T-helper 17 cell (primary cell): ENCODE data around the gene BLOC1S2. TPM values are rescaled to one million over a fixed set of nuclear protein-coding genes. Genes with fewer than 3 reads are reported as not detected.
A peak's percentile ranks its signal among the peaks of the same experiment; 100 is the strongest.
"Not testable (repeated sequence)": the region's sequence is repeated elsewhere in the genome, so short reads cannot be mapped to it uniquely, and the experiment has no call there.

Source experiments
- ATAC-seq: fragments of 150-1000 bp; cut with Tn5 transposase; 2 replicates; pipeline ENCODE4 v1.10.0; 2021; ENCODE audit warnings: mild to moderate bottlenecking, moderate library complexity
- DNase-seq, 3 donors: peaks; one replicate each; pipeline versions ENCODE4 v3.0.0 to v3.0.0-alpha.2; 2020 to 2021
- H3K9me3 ChIP-seq: one replicate; pipeline ENCODE4 v1.7.0; 2013; ENCODE audit warnings: low read length, mild to moderate bottlenecking; ENCODE audit not compliant: control insufficient read depth, poor library complexity, severe bottlenecking
- H3K27ac Mint-ChIP-seq: one replicate; pipeline ENCODE4 v1.8.0; 2022; ENCODE audit warnings: mild to moderate bottlenecking, moderate library complexity, mixed read lengths
- H3K27me3 Mint-ChIP-seq: one replicate; pipeline ENCODE4 v1.8.0; 2022; ENCODE audit warnings: mixed read lengths
- H3K36me3 Mint-ChIP-seq: one replicate; pipeline ENCODE4 v1.8.0; 2022; ENCODE audit warnings: low read depth, mixed read lengths
- H3K4me1 Mint-ChIP-seq: one replicate; pipeline ENCODE4 v1.8.0; 2022; ENCODE audit warnings: mild to moderate bottlenecking, mixed read lengths
- H3K4me3 Mint-ChIP-seq: one replicate; pipeline ENCODE4 v1.8.0; 2022; ENCODE audit warnings: mild to moderate bottlenecking, moderate library complexity, mixed read lengths
- total RNA-seq, 4 donors: library from RNA in 2 of 4; stranded (reverse) in 2 of 4; gene quantifications; one replicate each; pipeline ENCODE4 v1.2.3 and lab custom pipeline; 2022 to 2026

Gene BLOC1S2
- total RNA-seq, 2 donors from 2014 or later = 40.4 to 58.2 TPM

GRCh38 chr10:100311298-100311697 is 24.8 kb upstream of the BLOC1S2 start:
- Mint-ChIP-seq H3K27me3 (peaks cover 70% of the 10 kb centered on the region), H3K4me3 (no peak overlapping the region), H3K4me1 (no peaks in the 10 kb centered on the region), H3K27ac (no peak overlapping the region), H3K36me3 (peaks cover 5% of the 10 kb centered on the region)
- no peak for ATAC-seq
- no peak for DNase-seq
- H3K9me3 ChIP-seq = no peaks in the 10 kb centered on the region

GRCh38 chr10:100307684-100308083 is 21.2 kb upstream of the BLOC1S2 start:
- Mint-ChIP-seq H3K27me3 (peaks cover 81% of the 10 kb centered on the region), H3K27ac (no peak overlapping the region), H3K36me3 (peaks cover 3% of the 10 kb centered on the region), H3K4me1 (no peaks in the 10 kb centered on the region), H3K4me3 (no peak overlapping the region)
- H3K9me3 ChIP-seq = no peaks in the 10 kb centered on the region
- no peak for ATAC-seq
- DNase-seq = no peak

GRCh38 chr10:100306861-100307260 is 20.4 kb upstream of the BLOC1S2 start:
- H3K4me1 Mint-ChIP-seq = no peaks in the 10 kb centered on the region
- no peaks in the 10 kb centered on the region for H3K9me3 ChIP-seq
- ATAC-seq (no peak), DNase-seq (no peak)
- H3K4me3 Mint-ChIP-seq = no peak overlapping the region
- H3K27ac Mint-ChIP-seq = no peak overlapping the region
- H3K36me3 Mint-ChIP-seq = peaks cover 3% of the 10 kb centered on the region
- peaks cover 78% of the 10 kb centered on the region for H3K27me3 Mint-ChIP-seq

- DNase-seq (no peak), ATAC-seq (no peak)
- H3K27me3 Mint-ChIP-seq = peaks cover 81% of the 10 kb centered on the region
- H3K4me1 Mint-ChIP-seq = no peaks in the 10 kb centered on the region
- no peaks in the 10 kb centered on the region for H3K36me3 Mint-ChIP-seq
- H3K27ac Mint-ChIP-seq = no peak overlapping the region
- H3K9me3 ChIP-seq = no peaks in the 10 kb centered on the region
- H3K4me3 Mint-ChIP-seq = no peak overlapping the region
These were observed 17.9 kb upstream of the BLOC1S2 start for GRCh38 chr10:100304414-100304813.

- no peaks in the 10 kb centered on the region for H3K9me3 ChIP-seq
- Mint-ChIP-seq H3K4me3 (no peak overlapping the region), H3K27me3 (peaks cover 82% of the 10 kb centered on the region), H3K27ac (no peak overlapping the region), H3K4me1 (no peaks in the 10 kb centered on the region), H3K36me3 (no peaks in the 10 kb centered on the region)
- ATAC-seq (no peak), DNase-seq (no peak)
These were observed 17.3 kb upstream of the BLOC1S2 start for GRCh38 chr10:100303724-100304319.

GRCh38 chr10:100301123-100301522 is 14.6 kb upstream of the BLOC1S2 start:
- not testable (repeated sequence) for H3K4me3 Mint-ChIP-seq, H3K4me1 Mint-ChIP-seq
- peaks cover 79% of the 10 kb centered on the region for H3K27me3 Mint-ChIP-seq

GRCh38 chr10:100297242-100297641 is 10.8 kb upstream of the BLOC1S2 start:
- Mint-ChIP-seq H3K27ac (no peak overlapping the region), H3K27me3 (peaks cover 73% of the 10 kb centered on the region), H3K4me3 (no peak overlapping the region), H3K4me1 (peaks cover 7% of the 10 kb centered on the region), H3K36me3 (peaks cover 12% of the 10 kb centered on the region)
- DNase-seq = no peak
- no peaks in the 10 kb centered on the region for H3K9me3 ChIP-seq
- no peak for ATAC-seq

More at GRCh38 chr10:100301123-100301522, 14.6 kb upstream of the BLOC1S2 start:
- not testable (repeated sequence) for H3K27ac Mint-ChIP-seq, ATAC-seq, H3K36me3 Mint-ChIP-seq, DNase-seq, H3K9me3 ChIP-seq

- no peaks in the 10 kb centered on the region for H3K9me3 ChIP-seq
- H3K36me3 Mint-ChIP-seq = peaks cover 12% of the 10 kb centered on the region
- H3K27ac Mint-ChIP-seq = no peak overlapping the region
- peaks cover 53% of the 10 kb centered on the region for H3K27me3 Mint-ChIP-seq
- DNase-seq = no peak
- H3K4me3 Mint-ChIP-seq = no peak overlapping the region
- H3K4me1 Mint-ChIP-seq = peaks cover 8% of the 10 kb centered on the region
- ATAC-seq = no peak
These were observed 6.6 kb upstream of the BLOC1S2 start for GRCh38 chr10:100293066-100293465.

GRCh38 chr10:100292300-100292699 is 5.8 kb upstream of the BLOC1S2 start:
- Mint-ChIP-seq H3K36me3 (peaks cover 12% of the 10 kb centered on the region), H3K27me3 (peaks cover 51% of the 10 kb centered on the region)
- H3K4me3 Mint-ChIP-seq, DNase-seq, H3K9me3 ChIP-seq, ATAC-seq, H3K4me1 Mint-ChIP-seq, H3K27ac Mint-ChIP-seq: not testable (repeated sequence)

- peaks cover 15% of the 10 kb centered on the region for H3K4me1 Mint-ChIP-seq
- no peak for ATAC-seq
- H3K27ac Mint-ChIP-seq = no peak overlapping the region
- no peaks in the 10 kb centered on the region for H3K9me3 ChIP-seq
- H3K27me3 Mint-ChIP-seq = peaks cover 43% of the 10 kb centered on the region
- DNase-seq = no peak
- H3K36me3 Mint-ChIP-seq = peaks cover 12% of the 10 kb centered on the region
- H3K4me3 Mint-ChIP-seq = no peak overlapping the region
These were observed 4.9 kb upstream of the BLOC1S2 start for GRCh38 chr10:100291356-100291755.

- Mint-ChIP-seq H3K36me3 (peaks cover 8% of the 10 kb centered on the region), H3K27ac (no peak overlapping the region), H3K4me1 (peaks cover 23% of the 10 kb centered on the region), H3K27me3 (peaks cover 31% of the 10 kb centered on the region), H3K4me3 (no peak overlapping the region)
- no peak for DNase-seq
- H3K9me3 ChIP-seq = no peaks in the 10 kb centered on the region
- no peak for ATAC-seq
These were observed 3.2 kb upstream of the BLOC1S2 start for GRCh38 chr10:100289641-100290040.

- H3K27ac Mint-ChIP-seq = peak overlapping the region; percentile 99
- H3K9me3 ChIP-seq = no peaks in the 10 kb centered on the region
- H3K27me3 Mint-ChIP-seq = peaks cover 17% of the 10 kb centered on the region
- DNase-seq (no peak), ATAC-seq (no peak)
- H3K4me1 Mint-ChIP-seq = peaks cover 24% of the 10 kb centered on the region
- peaks cover 8% of the 10 kb centered on the region for H3K36me3 Mint-ChIP-seq
- H3K4me3 Mint-ChIP-seq = no peak overlapping the region
These were observed 1.7 kb upstream of the BLOC1S2 start for GRCh38 chr10:100288196-100288595.

- Mint-ChIP-seq H3K4me3 (peak overlapping the region; percentile 21), H3K4me1 (peaks cover 24% of the 10 kb centered on the region), H3K36me3 (peaks cover 8% of the 10 kb centered on the region), H3K27ac (peak overlapping the region; percentile 99), H3K27me3 (peaks cover 15% of the 10 kb centered on the region)
- ATAC-seq (no peak), DNase-seq (no peak)
- no peaks in the 10 kb centered on the region for H3K9me3 ChIP-seq
These were observed 1.3 kb upstream of the BLOC1S2 start for GRCh38 chr10:100287756-100288155.

- ATAC-seq, H3K36me3 Mint-ChIP-seq, H3K9me3 ChIP-seq, DNase-seq, H3K27me3 Mint-ChIP-seq: not testable (repeated sequence)
- Mint-ChIP-seq H3K4me3 (peak overlapping the region; percentile 100), H3K4me1 (peaks cover 23% of the 10 kb centered on the region), H3K27ac (peak overlapping the region; percentile 99)
These were observed 1.2 kb downstream of the BLOC1S2 start for GRCh38 chr10:100285326-100285725.
